ENCODE data around the gene C2orf92.

DNA sequence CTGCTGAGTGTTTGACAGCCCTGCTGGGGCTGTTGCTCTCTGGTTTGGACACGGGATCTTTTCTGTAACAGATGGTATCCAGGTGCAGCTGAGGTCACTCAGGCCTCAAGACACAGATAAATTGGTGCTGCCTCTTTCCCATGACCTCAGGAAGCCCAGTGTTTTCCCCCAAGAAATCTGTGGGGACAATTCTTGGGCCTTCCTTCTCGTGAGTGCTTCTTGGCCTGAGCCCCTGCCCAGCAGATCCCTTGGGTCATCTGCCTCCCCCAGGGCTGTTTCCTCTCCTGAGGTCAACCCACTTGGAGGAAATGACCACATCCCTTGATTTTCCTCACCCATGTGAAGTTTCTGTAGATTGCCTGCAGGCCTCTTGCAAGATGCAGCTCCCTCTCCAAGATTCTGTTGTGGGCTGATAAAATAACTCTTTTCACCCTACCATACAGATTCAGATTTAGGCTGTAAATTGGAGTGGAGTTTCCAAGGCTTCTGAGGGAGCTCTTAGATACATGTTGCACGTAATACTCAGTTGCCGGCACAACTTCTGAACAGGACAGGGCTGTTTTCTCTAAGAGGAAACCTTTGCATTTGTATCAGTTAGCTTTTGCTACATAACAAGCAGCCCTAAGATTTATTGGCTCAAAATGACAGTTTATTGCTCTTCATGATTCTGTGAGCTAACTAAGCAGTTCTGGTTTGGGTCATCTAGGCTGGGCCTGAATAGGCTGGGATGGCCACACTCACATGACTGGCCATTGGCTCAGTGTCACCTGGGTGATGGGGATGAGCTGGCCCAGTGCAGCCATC is 57.0 kb downstream of the C2orf92 start:
- TF ChIP-seq, protein P1, sequence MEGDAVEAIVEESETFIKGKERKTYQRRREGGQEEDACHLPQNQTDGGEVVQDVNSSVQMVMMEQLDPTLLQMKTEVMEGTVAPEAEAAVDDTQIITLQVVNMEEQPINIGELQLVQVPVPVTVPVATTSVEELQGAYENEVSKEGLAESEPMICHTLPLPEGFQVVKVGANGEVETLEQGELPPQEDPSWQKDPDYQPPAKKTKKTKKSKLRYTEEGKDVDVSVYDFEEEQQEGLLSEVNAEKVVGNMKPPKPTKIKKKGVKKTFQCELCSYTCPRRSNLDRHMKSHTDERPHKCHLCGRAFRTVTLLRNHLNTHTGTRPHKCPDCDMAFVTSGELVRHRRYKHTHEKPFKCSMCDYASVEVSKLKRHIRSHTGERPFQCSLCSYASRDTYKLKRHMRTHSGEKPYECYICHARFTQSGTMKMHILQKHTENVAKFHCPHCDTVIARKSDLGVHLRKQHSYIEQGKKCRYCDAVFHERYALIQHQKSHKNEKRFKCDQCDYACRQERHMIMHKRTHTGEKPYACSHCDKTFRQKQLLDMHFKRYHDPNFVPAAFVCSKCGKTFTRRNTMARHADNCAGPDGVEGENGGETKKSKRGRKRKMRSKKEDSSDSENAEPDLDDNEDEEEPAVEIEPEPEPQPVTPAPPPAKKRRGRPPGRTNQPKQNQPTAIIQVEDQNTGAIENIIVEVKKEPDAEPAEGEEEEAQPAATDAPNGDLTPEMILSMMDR (conservative IDR thresholded peaks at IDR 0.05): no peak
- TF ChIP-seq ZFX (IDR thresholded peaks at IDR 0.05): no peak

Measured in C4-2B (cell line).